HepG2 (cell line): ENCODE results near the gene ZNF428. TPM values are rescaled to one million over a fixed set of nuclear protein-coding genes. Genes with fewer than 3 reads are reported as not detected.
A peak's percentile ranks its signal among the peaks of the same experiment; 100 is the strongest.

ENCODE experiments used
- AFF4 ChIP-seq: sonication (generic); formaldehyde crosslinking; IDR thresholded peaks from 2 replicates; pipeline ENCODE4 v1.4.0; 2020; ENCODE audit warnings: missing genetic modification reagents
- AGO1 ChIP-seq: fragments of 200-400 bp; formaldehyde crosslinking; IDR thresholded peaks from 2 replicates; pipeline ENCODE4 v1.6.1; 2017; ENCODE audit warnings: mild to moderate bottlenecking, low read depth, low read length, moderate library complexity; ENCODE audit not compliant: poor library complexity, severe bottlenecking
- HNRNPL ChIP-seq: fragments of 200-400 bp; formaldehyde crosslinking; IDR thresholded peaks from 2 replicates; pipeline ENCODE4 v1.6.1; 2017; ENCODE audit warnings: mild to moderate bottlenecking, low read depth, low read length
- NBN ChIP-seq: fragments of 450-650 bp; conservative IDR thresholded peaks from 2 replicates; pipeline ENCODE4 v1.6.1; 2017
- PAF1 ChIP-seq: IDR thresholded peaks from 2 replicates; pipeline ENCODE4 v1.6.1; 2016; ENCODE audit warnings: missing genetic modification reagents, missing compliant biosample characterization
- RELA ChIP-seq: sonication (generic); formaldehyde crosslinking; IDR thresholded peaks from 2 replicates; pipeline ENCODE4 v1.4.0; 2020; ENCODE audit warnings: missing genetic modification reagents
- REPIN1 ChIP-seq: sonication (generic); formaldehyde crosslinking; IDR thresholded peaks from 2 replicates; pipeline ENCODE4 v1.8.0; 2022; ENCODE audit warnings: missing genetic modification reagents, low read depth, mild to moderate bottlenecking, borderline replicate concordance
- U2AF1 ChIP-seq: fragments of 200-400 bp; formaldehyde crosslinking; optimal IDR thresholded peaks from 2 replicates; pipeline ENCODE3; 2017; ENCODE audit warnings: mild to moderate bottlenecking, low read depth, low read length
- ZBTB40 ChIP-seq, 2 experiments: fragments of 450-650 bp in 1 of 2; sonication (generic) in 1 of 2; formaldehyde crosslinking in 1 of 2; IDR thresholded peaks; 2 replicates each; pipeline versions ENCODE4 v1.6.1 to v1.8.0; 2016 to 2022; ENCODE audit warnings: antibody characterized with exemption in 1 of 2, mild to moderate bottlenecking in 1 of 2, missing genetic modification reagents in 1 of 2
- ZFP62 ChIP-seq: sonication (generic); formaldehyde crosslinking; IDR thresholded peaks from 2 replicates; pipeline ENCODE4 v1.4.0; 2020; ENCODE audit warnings: missing genetic modification reagents
- ZGPAT ChIP-seq: IDR thresholded peaks from 2 replicates; pipeline ENCODE4 v1.6.1; 2016; ENCODE audit warnings: mild to moderate bottlenecking
- ZNF253 ChIP-seq: sonication (generic); formaldehyde crosslinking; IDR thresholded peaks from 2 replicates; pipeline ENCODE4 v1.8.0; 2022; ENCODE audit warnings: mild to moderate bottlenecking, missing genetic modification reagents, borderline replicate concordance
- ZNF317 ChIP-seq: sonication (generic); formaldehyde crosslinking; IDR thresholded peaks from 2 replicates; pipeline ENCODE4 v1.5.0; 2020; ENCODE audit warnings: mild to moderate bottlenecking, missing genetic modification reagents
- ZNF337 ChIP-seq: sonication (generic); formaldehyde crosslinking; IDR thresholded peaks from 2 replicates; pipeline ENCODE4 v1.5.1; 2020; ENCODE audit warnings: missing genetic modification reagents, low read depth, mild to moderate bottlenecking, borderline replicate concordance
- polyA plus RNA-seq, 8 experiments: library from polyadenylated mRNA; depleted of rRNA in 3 of 8; stranded (reverse) in 7 of 8; unstranded in 1 of 8; fragments of >200 nt; fragmentation: Illumina TruSeq in 4 of 8; extraction: Trizol in 4 of 8; gene quantifications; 2 replicates each; pipeline versions ENCODE4 v1.2.1 to v1.2.3, GENCODE V29; 2011 to 2016; ENCODE audit warnings: low read depth in 4 of 8, missing spikeins in 1 of 8, mixed read lengths in 1 of 8; ENCODE audit not compliant: insufficient read depth in 1 of 8
- total RNA-seq, 5 experiments: library from RNA; depleted of rRNA; stranded (reverse); fragments of >200 nt; fragmentation: Illumina TruSeq; extraction: Trizol; gene quantifications; 2 replicates each; pipeline ENCODE4 v1.2.3, GENCODE V29; 2016; ENCODE audit warnings: low read depth in 1 of 5

ZNF428 gene
- total and polyA plus RNA-seq, 2 of the 13 experiments (the other 11 are each of a cell fraction or from before 2014, with no cell fraction given) = 10.4 to 26.9 TPM

GRCh38 chr19:43619262-43620060, at the start of gene ZNF428 (continued):
- TF ChIP-seq ZBTB40 (IDR thresholded peaks at IDR 0.05) (no peak), ZBTB40 (CRISPR knock-in tag; IDR thresholded peaks at IDR 0.05) (peak; percentile 70), HNRNPL (0 out of 2 replicates have a peak, but pooled peaks have one; percentile 25), AGO1 (peak; percentile 51), RELA (CRISPR knock-in tag) (no peak), ZNF253 (CRISPR knock-in tag) (no peak), ZNF317 (CRISPR knock-in tag) (peak; percentile 77; the same call in 1 of the 2 replicates), PAF1 (CRISPR knock-in tag) (no peak), NBN (no peak), ZGPAT (CRISPR knock-in tag) (peak; percentile 83), AFF4 (no peak), ZNF337 (CRISPR knock-in tag) (no peak), ZFP62 (peak; percentile 88; the same call in 1 of the 2 replicates), REPIN1 (peak; percentile 87), U2AF1 (no peak)
